A549 treated with Hydrocortisone at 1 μM for 4 hours (cell line): ENCODE data around the gene WDR54. TPM values are rescaled to one million over a fixed set of nuclear protein-coding genes. Genes with fewer than 3 reads are reported as not detected.

Experiments used
- total RNA-seq: library from RNA; stranded (reverse); fragments of 200-300 nt; extraction: Qiagen RNA extraction; gene quantifications from 5 replicates; pipeline ENCODE4 v1.2.3, GENCODE V29; 2022

The WDR54 gene, protein sequence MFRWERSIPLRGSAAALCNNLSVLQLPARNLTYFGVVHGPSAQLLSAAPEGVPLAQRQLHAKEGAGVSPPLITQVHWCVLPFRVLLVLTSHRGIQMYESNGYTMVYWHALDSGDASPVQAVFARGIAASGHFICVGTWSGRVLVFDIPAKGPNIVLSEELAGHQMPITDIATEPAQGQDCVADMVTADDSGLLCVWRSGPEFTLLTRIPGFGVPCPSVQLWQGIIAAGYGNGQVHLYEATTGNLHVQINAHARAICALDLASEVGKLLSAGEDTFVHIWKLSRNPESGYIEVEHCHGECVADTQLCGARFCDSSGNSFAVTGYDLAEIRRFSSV
- 78.4 to 89.5 TPM (median 88.9 TPM) in 5 replicates for total RNA-seq

DNA sequence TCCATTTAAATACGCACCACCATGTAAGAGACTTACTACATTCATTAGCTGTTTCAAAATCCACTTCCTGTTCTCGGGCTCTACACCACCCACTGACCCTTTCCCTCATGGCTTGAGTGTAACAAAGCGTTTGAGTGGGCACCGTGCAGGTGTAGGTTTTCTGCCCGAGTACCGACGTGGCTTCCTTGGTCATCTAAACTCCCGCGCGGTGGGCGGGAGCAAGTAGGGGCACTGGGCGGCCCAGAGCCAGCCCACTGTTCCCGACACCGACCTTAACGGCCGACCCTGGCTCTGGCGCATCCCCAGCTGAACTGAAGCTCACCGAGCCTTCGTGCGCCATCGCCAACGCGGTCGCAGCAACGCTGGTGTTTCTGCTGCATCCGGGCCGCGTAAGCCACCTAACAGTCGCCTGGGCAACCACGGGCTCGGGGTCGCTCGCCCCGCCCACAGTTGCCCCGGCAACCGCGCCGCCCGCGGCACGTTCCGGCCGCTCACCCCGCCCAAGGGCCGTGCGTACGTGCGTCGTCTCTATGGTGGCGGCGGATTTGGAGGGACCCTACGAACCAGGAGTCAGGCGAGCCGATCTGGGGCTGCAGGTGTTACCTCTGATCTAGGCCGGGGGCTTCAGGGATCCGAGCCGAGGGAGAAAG, at the start of gene WDR54, which contains the start of gene C2orf81:
TSS of gene WDR54 (plus strand) at position 510 of the 650 bp plus-strand sequence. CDS start 424 bp downstream, outside the sequence.
TSS of gene C2orf81 (minus strand) at position 399 of the 650 bp plus-strand sequence. CDS start at position 340, 59 bp downstream.

DNA sequence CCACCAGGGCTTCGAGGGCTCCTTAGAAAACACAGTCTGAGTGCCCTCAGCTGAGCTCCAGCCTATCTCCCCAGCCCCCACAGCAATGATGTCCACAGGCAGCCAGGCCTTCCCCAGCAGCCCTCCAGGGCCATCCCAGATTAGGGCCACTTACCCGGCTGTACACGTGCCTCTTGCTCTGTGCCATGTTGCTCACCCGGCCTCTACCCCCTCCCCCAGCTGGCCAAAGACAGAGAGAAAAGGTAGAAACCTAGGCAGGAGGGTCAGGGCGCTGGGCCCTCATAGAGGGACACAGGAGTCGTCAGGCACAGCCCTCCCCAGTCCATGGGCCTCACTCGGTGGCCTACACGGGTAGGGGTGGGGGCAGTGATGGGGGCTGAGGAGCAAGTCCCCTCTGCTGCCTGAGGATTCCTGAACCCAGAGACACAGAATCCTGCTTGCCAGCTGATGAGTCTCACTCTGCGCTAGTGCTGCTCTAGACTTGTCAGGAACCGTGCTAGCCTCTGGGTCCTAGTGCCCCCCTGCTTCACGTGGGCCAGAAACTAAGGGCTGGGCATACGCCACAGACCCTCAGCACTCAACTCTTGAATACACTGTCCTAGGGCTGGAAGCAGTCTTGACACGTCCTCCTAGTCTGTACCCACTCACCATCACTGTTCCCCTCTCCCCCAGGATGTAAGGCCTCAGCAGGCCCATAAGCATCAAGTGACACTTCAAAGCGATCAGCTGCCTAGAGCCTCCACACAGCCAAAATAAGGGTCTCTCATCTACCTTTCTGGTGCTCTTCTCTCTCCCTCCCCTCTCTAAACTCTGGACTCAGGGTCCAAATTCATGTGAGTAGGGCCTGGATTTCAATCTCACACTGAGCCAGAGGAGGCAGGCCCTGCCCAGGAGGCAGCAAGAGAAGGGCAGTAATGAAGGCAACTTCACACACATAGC, 41.4 kb upstream of the WDR54 start, which contains the start of gene DCTN1:
TSS of gene DCTN1 (minus strand) at position 461 of the 939 bp plus-strand sequence. CDS start at position 187, 274 bp downstream.

DNA sequence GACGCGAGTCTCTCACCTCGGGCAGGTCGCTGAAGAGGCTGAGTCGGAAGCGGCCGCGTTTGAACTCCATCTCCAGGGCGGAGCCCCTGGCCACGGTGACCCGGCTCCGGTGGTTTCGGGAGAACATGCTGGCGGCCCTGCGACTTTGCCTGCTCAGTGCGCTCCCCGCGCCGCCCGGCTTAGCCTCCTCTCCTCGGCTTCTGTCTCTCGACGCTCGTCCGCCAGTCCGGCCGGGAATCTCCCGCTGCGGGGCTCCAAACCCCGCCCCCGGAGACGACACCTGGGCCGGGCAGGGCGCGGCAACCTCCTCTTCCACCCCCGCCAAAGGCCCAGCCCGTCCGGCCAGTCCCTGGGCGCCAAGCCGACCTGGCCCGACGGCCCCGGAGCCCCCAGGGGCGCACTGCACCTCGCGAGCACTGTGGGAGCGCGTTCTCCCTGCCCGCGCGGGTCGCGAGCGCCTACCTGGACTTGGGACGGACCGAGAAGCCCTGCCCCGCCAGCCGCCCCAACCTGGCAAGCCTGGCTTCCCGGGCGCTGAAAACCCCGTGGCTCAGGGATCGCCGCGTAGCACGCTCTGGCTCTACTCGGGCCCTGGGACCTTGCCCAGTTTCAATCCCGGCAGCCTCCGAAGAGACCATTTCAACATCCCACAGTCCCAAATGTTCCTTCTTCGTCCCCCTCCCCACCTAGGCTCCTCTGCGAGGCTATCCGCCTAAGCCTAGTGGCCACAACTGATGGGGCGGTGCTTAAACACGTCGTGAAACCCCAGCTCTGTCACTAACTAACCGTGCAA, 20.4 kb downstream of the WDR54 start, which contains the start of gene RTKN:
TSS of gene RTKN (minus strand) at position 248 of the 793 bp plus-strand sequence. CDS start at position 127, 121 bp downstream.

DNA sequence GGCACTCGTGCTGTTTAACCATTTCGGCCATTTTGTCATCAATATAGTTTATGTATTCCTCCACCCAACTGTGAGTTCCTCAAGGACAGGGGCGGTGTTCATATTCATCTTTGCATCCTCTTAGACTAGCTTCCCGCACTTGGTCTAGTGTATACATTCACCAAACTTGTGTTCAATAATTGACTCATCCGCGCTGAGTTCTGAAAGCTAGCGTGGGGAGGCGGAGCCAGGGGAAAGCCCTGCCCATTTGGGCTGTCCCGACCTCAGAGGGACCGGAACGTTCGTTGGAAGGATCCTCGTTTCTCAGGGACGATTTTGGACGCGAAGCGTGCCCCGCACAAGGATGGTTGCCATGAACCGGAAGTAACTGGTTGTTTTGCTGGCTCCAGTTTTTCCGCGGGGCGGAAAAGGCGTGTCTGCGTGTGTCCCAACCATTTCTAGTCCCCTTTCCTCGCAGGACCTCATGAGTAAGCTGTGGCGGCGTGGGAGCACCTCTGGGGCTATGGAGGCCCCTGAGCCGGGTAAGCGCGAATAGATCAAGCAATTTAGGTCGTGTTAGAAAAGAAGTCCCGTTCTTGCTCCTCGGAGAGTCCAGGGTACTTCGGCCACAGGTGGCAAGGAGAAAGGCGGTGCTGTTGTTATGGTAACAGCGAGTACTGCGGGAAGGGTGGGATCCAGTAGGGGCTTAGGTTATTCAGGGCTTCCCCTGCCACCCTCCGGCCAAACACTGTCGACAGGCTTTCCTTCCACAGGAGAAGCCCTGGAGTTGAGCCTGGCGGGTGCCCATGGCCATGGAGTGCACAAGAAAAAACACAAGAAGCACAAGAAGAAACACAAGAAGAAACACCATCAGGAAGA, 33.4 kb downstream of the WDR54 start, which contains the start of gene INO80B:
TSS of gene INO80B (plus strand) at position 434 of the 858 bp plus-strand sequence. CDS start at position 464, 30 bp downstream.

DNA sequence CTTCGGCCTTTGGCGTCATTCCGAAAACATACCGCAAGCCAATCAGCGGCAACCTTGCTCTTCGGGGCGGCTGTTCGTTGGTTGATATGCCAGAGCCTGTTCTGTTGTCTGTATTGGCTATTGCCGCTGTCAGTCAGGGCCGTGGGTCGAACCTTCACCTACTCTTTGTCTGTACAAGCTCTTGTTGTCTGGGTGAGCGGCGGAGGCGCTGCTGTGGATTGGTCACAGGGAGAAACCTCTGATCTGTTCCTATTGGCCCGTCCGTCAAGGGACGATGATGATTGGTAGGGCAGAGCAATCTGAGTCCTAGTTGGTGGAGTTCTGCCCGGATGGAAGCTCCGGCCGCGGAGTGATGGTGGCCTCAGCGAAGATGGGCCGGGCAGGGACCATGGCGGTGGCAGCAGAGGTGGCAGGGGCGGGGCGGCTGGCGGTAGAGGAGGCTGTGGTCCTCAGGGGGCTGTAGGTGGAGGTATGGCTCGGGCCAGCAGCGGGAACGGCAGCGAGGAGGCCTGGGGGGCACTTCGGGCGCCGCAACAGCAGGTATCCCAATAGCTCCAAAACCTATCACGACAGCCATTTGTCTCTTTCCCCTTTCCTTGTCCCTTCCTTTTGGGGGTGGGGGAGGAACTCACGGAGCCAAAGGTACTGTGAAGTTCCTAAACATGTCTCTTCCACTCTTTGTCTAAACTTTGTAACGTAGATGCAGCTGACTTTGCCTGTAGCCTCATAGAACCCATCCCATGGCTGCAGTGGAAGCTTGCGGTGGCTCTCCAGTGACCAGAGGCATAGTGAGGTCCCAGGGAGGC, 36.8 kb downstream of the WDR54 start, which contains the start of gene WBP1:
TSS of gene WBP1 (plus strand) at position 307 of the 806 bp plus-strand sequence. CDS start at position 472, 165 bp downstream.

DNA sequence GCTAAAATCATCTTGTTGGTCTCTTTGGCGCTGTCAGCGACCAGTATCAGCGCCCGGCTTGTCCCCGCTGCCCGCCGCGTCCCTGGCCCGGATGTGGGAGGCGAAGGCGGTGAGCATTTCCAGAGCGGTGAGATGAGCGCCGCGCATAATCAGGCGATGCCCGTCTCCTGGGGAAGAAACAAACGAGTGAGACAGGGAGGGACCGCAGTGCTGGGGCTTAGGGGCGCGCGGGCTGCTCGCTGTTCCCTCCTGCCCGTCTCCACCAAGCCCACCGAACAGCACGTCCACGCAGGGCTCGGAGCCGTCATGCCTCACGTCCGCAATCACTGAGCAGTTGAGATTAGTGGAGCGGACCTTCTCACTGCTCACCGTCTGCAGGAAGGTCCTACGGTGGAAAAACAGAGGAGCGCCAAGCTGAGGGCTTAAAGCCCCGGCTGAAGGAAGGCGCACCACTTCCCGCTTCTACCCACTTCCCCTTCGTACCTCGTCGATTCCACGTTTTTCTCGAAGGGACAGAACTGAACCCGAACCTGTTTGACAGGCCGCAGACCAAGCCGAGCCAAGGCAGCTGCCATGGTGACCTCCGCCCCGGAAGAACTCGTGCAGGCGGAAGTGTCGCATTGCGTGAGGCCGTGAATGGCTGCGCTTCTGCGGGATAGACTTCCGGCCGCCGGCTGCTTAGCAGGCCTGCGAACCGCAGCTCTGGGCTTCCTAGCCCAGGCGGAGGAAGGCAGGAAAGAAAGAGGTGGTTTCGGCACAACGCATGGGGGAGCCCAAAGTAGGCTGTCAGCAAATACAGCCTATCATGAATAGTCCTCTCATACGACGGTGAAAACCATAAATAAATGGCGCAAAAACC, 50.8 kb downstream of the WDR54 start, which contains the start of gene MRPL53:
TSS of gene MRPL53 (minus strand) at position 595 of the 859 bp plus-strand sequence. CDS start at position 575, 20 bp downstream.

Other genes starting within 250 kb of the WDR54 start
- 66.8 to 92.1 TPM (median 87.7 TPM) in 5 replicates for gene MOB1A, start 242.9 kb upstream of the WDR54 start, total RNA-seq
- gene MTHFD2, start 223.1 kb upstream of the WDR54 start, total RNA-seq, result 141 to 160 TPM (median 147 TPM) in 5 replicates
- gene SLC4A5, start 78.3 kb upstream of the WDR54 start, total RNA-seq, result 0.31 to 0.47 TPM (median 0.42 TPM) in 5 replicates
- 120 to 153 TPM (median 146 TPM) in 5 replicates for gene DCTN1, start 41.4 kb upstream of the WDR54 start, total RNA-seq
- 3.0 to 3.5 TPM (median 3.1 TPM) in 5 replicates for gene C2orf81, start 111 bp upstream of the WDR54 start, total RNA-seq
- 20.2 to 26.0 TPM (median 21.9 TPM) in 5 replicates for gene RTKN, start 20.2 kb downstream of the WDR54 start, total RNA-seq
- 44.8 to 56.4 TPM (median 51.5 TPM) in 5 replicates for gene INO80B, start 33.4 kb downstream of the WDR54 start, total RNA-seq
- 55.6 to 85.5 TPM (median 80.0 TPM) in 5 replicates for gene WBP1, start 36.7 kb downstream of the WDR54 start, total RNA-seq
- 47.8 to 53.0 TPM (median 51.0 TPM) in 5 replicates for gene MOGS, start 43.7 kb downstream of the WDR54 start, total RNA-seq
- 84.4 to 153 TPM (median 139 TPM) in 5 replicates for gene MRPL53, start 51.0 kb downstream of the WDR54 start, total RNA-seq
- gene CCDC142, start 61.3 kb downstream of the WDR54 start, total RNA-seq, result 10.5 to 14.8 TPM (median 13.4 TPM) in 5 replicates
- 14.4 to 17.7 TPM (median 16.2 TPM) in 5 replicates for gene TTC31, start 61.4 kb downstream of the WDR54 start, total RNA-seq
- 2.4 to 4.3 TPM (median 3.6 TPM) in 5 replicates for gene LBX2, start 77.9 kb downstream of the WDR54 start, total RNA-seq
- 30.9 to 37.4 TPM (median 34.0 TPM) in 5 replicates for gene PCGF1, start 86.0 kb downstream of the WDR54 start, total RNA-seq
- gene TLX2, start 92.7 kb downstream of the WDR54 start, total RNA-seq, result 0.08 to 0.35 TPM (median 0.27 TPM) in 5 replicates
- 0.03 to 0.10 TPM (median 0.07 TPM) in 4 of 5 replicates, not detected in the other for gene DQX1, start 104.5 kb downstream of the WDR54 start, total RNA-seq
- 199 to 248 TPM (median 238 TPM) in 5 replicates for gene AUP1, start 108.0 kb downstream of the WDR54 start, total RNA-seq
- gene HTRA2, start 108.2 kb downstream of the WDR54 start, total RNA-seq, result 37.9 to 42.6 TPM (median 40.5 TPM) in 5 replicates
- 0.28 to 0.57 TPM (median 0.40 TPM) in 5 replicates for gene LOXL3, start 132.2 kb downstream of the WDR54 start, total RNA-seq
- gene DOK1, start 133.0 kb downstream of the WDR54 start, total RNA-seq, result 4.1 to 5.3 TPM (median 4.2 TPM) in 5 replicates
- gene M1AP, start 226.6 kb downstream of the WDR54 start, total RNA-seq, result 0.03 TPM in 1 of 5 replicates, not detected in the others
- gene SEMA4F, start 232.5 kb downstream of the WDR54 start, total RNA-seq, result 9.2 to 12.6 TPM (median 11.9 TPM) in 5 replicates